ENCODE data around the gene POLR3H. TPM values are rescaled to one million over a fixed set of nuclear protein-coding genes. Genes with fewer than 3 reads are reported as not detected.

Gene POLR3H
- total and polyA plus RNA-seq, 2 donors (not counting 1 experiment from before 2014, with no cell fraction given): 12.4 to 32.1 TPM

GRCh38 chr22:41561788-41562187 lies 17.5 kb upstream of the POLR3H start:
- H3K9me3 ChIP-seq (ENCODE audit: control extremely low read depth in 1 of 3, control insufficient read depth in 2 of 3, insufficient read depth in 1 of 3, low read length in 2 of 3): no peaks in the 10 kb centered on the region
- H3K4me3 ChIP-seq (ENCODE audit: control extremely low read depth in 1 of 5, extremely low read depth in 1 of 5, insufficient read depth in 1 of 5, low read depth in 2 of 5, low read length in 4 of 5): no peak overlapping the region
- H3K9ac ChIP-seq (ENCODE audit: low read length): no peak overlapping the region
- Mint-ChIP-seq H3K4me1 (no peaks in the 10 kb centered on the region), H3K27me3 (peaks cover 35% of the 10 kb centered on the region), H3K27ac (no peak overlapping the region), H3K4me3 (no peak overlapping the region), H3K9me3 (ENCODE audit: insufficient read depth) (no peaks in the 10 kb centered on the region)
- no peaks in the 10 kb centered on the region for H3K36me3 ChIP-seq (replicated peaks in 1 of 2; ENCODE audit: control extremely low read depth in 1 of 2, control insufficient read depth in 1 of 2, extremely low read depth in 1 of 2, insufficient read depth in 2 of 2, low read length in 1 of 2)
- intact Hi-C loops (cut with micrococcal nuclease): no loop called here
- no peak overlapping the region for H2AFZ ChIP-seq (ENCODE audit: insufficient read depth, low read depth, low read length, poor library complexity, severe bottlenecking)
- WGBS (ENCODE audit: insufficient coverage): 92% methylated on average over 5 of the region's 5 CpGs
- H3K4me2 ChIP-seq (replicated peaks; ENCODE audit: low read depth, low read length, poor library complexity, severe bottlenecking): no peak overlapping the region
- peaks cover 0 to 38% (median 6%) of the 10 kb centered on the region in 4 experiments for H3K27me3 ChIP-seq (replicated peaks in 1 of 4; ENCODE audit: control extremely low read depth in 1 of 4, control insufficient read depth in 3 of 4, insufficient read depth in 4 of 4, low read length in 3 of 4)
- DNase-seq: no peak
- ChIA-PET POLR2A (no interaction called here), CTCF (no interaction called here)
- H3K4me1 ChIP-seq (ENCODE audit: control insufficient read depth in 2 of 2, insufficient read depth in 2 of 2, low read length in 2 of 2): no peaks in the 10 kb centered on the region
- no peaks in the 10 kb centered on the region for H4K20me1 ChIP-seq (ENCODE audit: control insufficient read depth, insufficient read depth, low read length, poor library complexity, severe bottlenecking)
- TF ChIP-seq CTCF (IDR thresholded peaks at IDR 0.05) (no peak), EZH2 (IDR thresholded peaks at IDR 0.05; ENCODE audit: borderline replicate concordance, insufficient read depth, low read depth, low read length, poor library complexity, severe bottlenecking) (no peak)
- no peak for ATAC-seq (ENCODE audit: low read depth)
- no peak overlapping the region for H3K27ac ChIP-seq (ENCODE audit: low read length in 2 of 2)
- no peaks in the 10 kb centered on the region for H3K79me2 ChIP-seq (ENCODE audit: control insufficient read depth, insufficient read depth, low read length)

DNA sequence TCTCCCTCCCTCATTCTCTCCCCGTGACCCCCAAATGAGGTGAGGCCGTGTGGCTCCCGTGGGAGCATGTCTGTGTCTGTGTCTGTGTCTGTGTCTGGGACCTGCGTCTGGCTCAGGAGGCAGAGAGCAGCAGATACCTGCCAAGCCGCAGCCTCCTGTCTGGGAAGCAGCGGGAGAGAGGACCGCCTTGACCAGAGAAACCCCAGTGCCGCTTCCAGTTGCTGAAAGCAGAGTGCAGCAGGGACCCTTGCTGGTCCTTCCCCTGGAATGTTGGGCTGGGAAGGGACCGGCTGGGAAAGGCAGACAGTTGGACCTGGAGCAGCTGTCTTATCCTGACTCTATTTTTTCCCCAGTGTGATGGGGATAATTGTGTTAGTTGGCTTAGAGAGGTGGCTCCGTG lies 17.1 kb upstream of the POLR3H start:
- no peaks in the 10 kb centered on the region for H3K4me1 ChIP-seq (ENCODE audit: control insufficient read depth in 2 of 2, insufficient read depth in 2 of 2, low read length in 2 of 2)
- peaks cover 40% of the 10 kb centered on the region for H3K27me3 Mint-ChIP-seq
- H2AFZ ChIP-seq (ENCODE audit: insufficient read depth, low read depth, low read length, poor library complexity, severe bottlenecking): no peak overlapping the region
- no peak overlapping the region for H3K4me3 ChIP-seq (ENCODE audit: control extremely low read depth in 1 of 5, extremely low read depth in 1 of 5, insufficient read depth in 1 of 5, low read depth in 2 of 5, low read length in 4 of 5)
- H3K4me2 ChIP-seq (replicated peaks; ENCODE audit: low read depth, low read length, poor library complexity, severe bottlenecking): no peak overlapping the region
- H3K9ac ChIP-seq (ENCODE audit: low read length): no peak overlapping the region
- intact Hi-C loops (cut with micrococcal nuclease): no loop called here
- peaks cover 0 to 38% (median 6%) of the 10 kb centered on the region in 4 experiments for H3K27me3 ChIP-seq (replicated peaks in 1 of 4; ENCODE audit: control extremely low read depth in 1 of 4, control insufficient read depth in 3 of 4, insufficient read depth in 4 of 4, low read length in 3 of 4)
- no peaks in the 10 kb centered on the region for H3K9me3 ChIP-seq (ENCODE audit: control extremely low read depth in 1 of 3, control insufficient read depth in 2 of 3, insufficient read depth in 1 of 3, low read length in 2 of 3)
- no peak for DNase-seq
- H3K4me3 Mint-ChIP-seq: no peak overlapping the region
- H3K4me1 Mint-ChIP-seq: no peaks in the 10 kb centered on the region
- no peak overlapping the region for H3K27ac ChIP-seq (ENCODE audit: low read length in 2 of 2)
- POLR2A ChIA-PET: no interaction called here
- no peak for TF ChIP-seq EZH2 (IDR thresholded peaks at IDR 0.05; ENCODE audit: borderline replicate concordance, insufficient read depth, low read depth, low read length, poor library complexity, severe bottlenecking)
- no peak for TF ChIP-seq CTCF (IDR thresholded peaks at IDR 0.05)
- no peaks in the 10 kb centered on the region for H4K20me1 ChIP-seq (ENCODE audit: control insufficient read depth, insufficient read depth, low read length, poor library complexity, severe bottlenecking)
- 84% methylated on average over 5 of the region's 10 CpGs for WGBS (ENCODE audit: insufficient coverage)
- no peaks in the 10 kb centered on the region for H3K79me2 ChIP-seq (ENCODE audit: control insufficient read depth, insufficient read depth, low read length)
- H3K36me3 ChIP-seq (replicated peaks in 1 of 2; ENCODE audit: control extremely low read depth in 1 of 2, control insufficient read depth in 1 of 2, extremely low read depth in 1 of 2, insufficient read depth in 2 of 2, low read length in 1 of 2): no peaks in the 10 kb centered on the region
- no peak overlapping the region for H3K27ac Mint-ChIP-seq
- CTCF ChIA-PET: no interaction called here
- ATAC-seq (ENCODE audit: low read depth): no peak
- H3K9me3 Mint-ChIP-seq (ENCODE audit: insufficient read depth): no peaks in the 10 kb centered on the region

Measured in B cell (primary cell).